ENCODE results near the gene PLEKHA1.

- TF ChIP-seq CTCF (IDR thresholded peaks at IDR 0.05) (no peak), POLR2A (IDR thresholded peaks at IDR 0.05) (no peak)
Measured at GRCh38 chr10:122448600-122448999, 74.1 kb downstream of the PLEKHA1 start.
